Measurements from ENCODE around the gene LRP1B.

LRP1B gene

DNA sequence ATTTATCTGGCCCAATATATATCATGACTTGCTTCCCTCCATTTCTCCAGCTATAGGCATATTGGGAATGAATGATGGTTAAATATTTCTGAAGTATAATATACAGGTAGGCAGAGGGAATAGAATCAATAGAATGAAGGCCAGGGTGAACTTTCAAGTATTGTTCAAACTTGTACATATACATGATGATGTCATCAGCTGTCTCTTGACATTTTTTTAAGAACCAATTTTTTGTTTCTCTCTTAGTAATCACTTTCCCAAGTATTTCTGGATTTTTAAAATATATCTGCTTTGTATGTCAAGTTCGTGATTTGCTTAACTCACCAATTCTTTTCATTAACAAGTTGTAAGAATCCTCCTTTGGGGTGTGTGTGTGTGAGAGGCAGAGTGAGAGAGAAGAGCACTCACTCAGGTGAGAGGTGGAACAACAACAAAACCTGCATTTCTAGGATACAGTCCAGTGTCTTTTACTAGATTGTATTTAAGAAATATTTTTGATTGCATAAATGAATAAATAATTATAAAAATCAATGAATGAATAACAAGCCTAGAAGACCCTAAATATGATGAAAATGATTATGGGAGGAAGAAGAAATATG, 1239.1 kb downstream of the LRP1B start:
- Histone ChIP-seq H3K36me3 (ENCODE audit: insufficient read depth, low read length) (no peaks in the 10 kb centered on the region), H3K4me2 (ENCODE audit: low read length) (no peak overlapping the region), H3K9me3 (ENCODE audit: low read length) (no peaks in the 10 kb centered on the region), H3K79me2 (ENCODE audit: insufficient read depth, low read length) (no peaks in the 10 kb centered on the region), H3K9me2 (ENCODE audit: low read depth, low read length) (no peaks in the 10 kb centered on the region), H3K27ac (ENCODE audit: low read depth, low read length, poor library complexity, severe bottlenecking) (no peak overlapping the region), H3K27me3 (ENCODE audit: insufficient read depth, low read length) (no peaks in the 10 kb centered on the region), H3K9ac (ENCODE audit: low read length) (no peak overlapping the region), H3K4me1 (ENCODE audit: insufficient read depth, low read length, severe bottlenecking) (no peaks in the 10 kb centered on the region), H4K20me1 (ENCODE audit: insufficient read depth, low read length) (no peaks in the 10 kb centered on the region), H3F3A (ENCODE audit: insufficient read depth, low read length) (no peaks in the 10 kb centered on the region), H2AFZ (ENCODE audit: low read length) (no peak overlapping the region), H3K4me3 (ENCODE audit: low read depth, low read length, poor library complexity, severe bottlenecking) (no peak overlapping the region)
- no peak for TF ChIP-seq EZH2 (IDR thresholded peaks at IDR 0.05; ENCODE audit: borderline replicate concordance, low read length)
- TF ChIP-seq, protein P1, sequence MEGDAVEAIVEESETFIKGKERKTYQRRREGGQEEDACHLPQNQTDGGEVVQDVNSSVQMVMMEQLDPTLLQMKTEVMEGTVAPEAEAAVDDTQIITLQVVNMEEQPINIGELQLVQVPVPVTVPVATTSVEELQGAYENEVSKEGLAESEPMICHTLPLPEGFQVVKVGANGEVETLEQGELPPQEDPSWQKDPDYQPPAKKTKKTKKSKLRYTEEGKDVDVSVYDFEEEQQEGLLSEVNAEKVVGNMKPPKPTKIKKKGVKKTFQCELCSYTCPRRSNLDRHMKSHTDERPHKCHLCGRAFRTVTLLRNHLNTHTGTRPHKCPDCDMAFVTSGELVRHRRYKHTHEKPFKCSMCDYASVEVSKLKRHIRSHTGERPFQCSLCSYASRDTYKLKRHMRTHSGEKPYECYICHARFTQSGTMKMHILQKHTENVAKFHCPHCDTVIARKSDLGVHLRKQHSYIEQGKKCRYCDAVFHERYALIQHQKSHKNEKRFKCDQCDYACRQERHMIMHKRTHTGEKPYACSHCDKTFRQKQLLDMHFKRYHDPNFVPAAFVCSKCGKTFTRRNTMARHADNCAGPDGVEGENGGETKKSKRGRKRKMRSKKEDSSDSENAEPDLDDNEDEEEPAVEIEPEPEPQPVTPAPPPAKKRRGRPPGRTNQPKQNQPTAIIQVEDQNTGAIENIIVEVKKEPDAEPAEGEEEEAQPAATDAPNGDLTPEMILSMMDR (IDR thresholded peaks at IDR 0.05; ENCODE audit: low read length) = peak; percentile 22

DNA sequence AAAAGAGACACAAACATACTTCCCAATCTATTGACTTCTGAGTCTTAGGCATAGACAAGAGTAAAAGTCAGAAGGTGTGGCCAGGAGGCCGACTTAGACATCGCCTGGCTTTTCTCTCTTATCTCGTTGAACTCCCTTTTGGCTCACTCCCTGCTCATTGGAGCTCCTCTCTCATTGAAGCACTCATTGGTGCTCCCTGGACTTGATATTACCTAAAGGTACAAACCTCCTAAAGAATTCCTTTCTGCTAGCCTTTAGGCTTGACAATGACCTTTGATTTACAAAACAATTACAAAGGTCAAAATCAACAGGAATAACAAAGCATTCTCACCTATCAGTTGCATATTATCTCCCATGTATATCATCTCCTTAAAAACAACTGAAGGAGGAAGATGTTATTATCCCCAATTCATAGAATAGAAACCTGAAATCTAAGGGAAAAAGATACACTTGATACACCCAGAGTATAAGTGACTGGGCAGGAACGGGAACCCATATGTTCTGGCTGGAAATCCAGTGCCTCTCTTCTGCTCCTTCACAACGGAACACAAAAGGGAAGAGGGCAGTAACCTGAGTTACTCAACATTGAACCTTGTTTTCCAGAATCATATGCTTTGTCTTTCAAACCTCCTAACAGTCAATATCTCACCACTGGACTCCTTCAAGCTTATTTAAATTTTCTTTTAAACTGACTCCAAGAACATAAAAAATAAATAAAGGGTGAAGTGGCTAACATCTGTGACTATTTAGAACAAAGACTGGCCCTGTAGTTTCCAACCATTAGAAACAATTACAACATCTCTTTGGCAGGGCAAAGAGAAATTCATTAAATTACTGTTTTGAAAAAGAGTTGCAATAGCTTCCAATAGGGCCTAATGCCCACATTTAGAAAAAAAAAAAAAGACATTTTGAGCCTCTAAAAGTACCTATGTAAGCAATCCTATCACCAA, 1247.9 kb downstream of the LRP1B start:
- no peaks in the 10 kb centered on the region for H3K27me3 ChIP-seq (ENCODE audit: insufficient read depth, low read length)
- H4K20me1 ChIP-seq (ENCODE audit: insufficient read depth, low read length) = no peaks in the 10 kb centered on the region
- no peaks in the 10 kb centered on the region for H3F3A ChIP-seq (ENCODE audit: insufficient read depth, low read length)
- H2AFZ ChIP-seq (ENCODE audit: low read length) = no peak overlapping the region
- H3K9ac ChIP-seq (ENCODE audit: low read length) = no peak overlapping the region
- H3K27ac ChIP-seq (ENCODE audit: low read depth, low read length, poor library complexity, severe bottlenecking) = no peak overlapping the region
- no peaks in the 10 kb centered on the region for H3K9me2 ChIP-seq (ENCODE audit: low read depth, low read length)
- TF ChIP-seq, protein P1 (IDR thresholded peaks at IDR 0.05; ENCODE audit: low read length) = no peak
- no peak for TF ChIP-seq EZH2 (IDR thresholded peaks at IDR 0.05; ENCODE audit: borderline replicate concordance, low read length)
- no peak overlapping the region for H3K4me2 ChIP-seq (ENCODE audit: low read length)
- no peaks in the 10 kb centered on the region for H3K36me3 ChIP-seq (ENCODE audit: insufficient read depth, low read length)
- H3K4me1 ChIP-seq (ENCODE audit: insufficient read depth, low read length, severe bottlenecking) = no peaks in the 10 kb centered on the region
- H3K79me2 ChIP-seq (ENCODE audit: insufficient read depth, low read length) = no peaks in the 10 kb centered on the region
- no peak overlapping the region for H3K4me3 ChIP-seq (ENCODE audit: low read depth, low read length, poor library complexity, severe bottlenecking)
- no peaks in the 10 kb centered on the region for H3K9me3 ChIP-seq (ENCODE audit: low read length)

DNA sequence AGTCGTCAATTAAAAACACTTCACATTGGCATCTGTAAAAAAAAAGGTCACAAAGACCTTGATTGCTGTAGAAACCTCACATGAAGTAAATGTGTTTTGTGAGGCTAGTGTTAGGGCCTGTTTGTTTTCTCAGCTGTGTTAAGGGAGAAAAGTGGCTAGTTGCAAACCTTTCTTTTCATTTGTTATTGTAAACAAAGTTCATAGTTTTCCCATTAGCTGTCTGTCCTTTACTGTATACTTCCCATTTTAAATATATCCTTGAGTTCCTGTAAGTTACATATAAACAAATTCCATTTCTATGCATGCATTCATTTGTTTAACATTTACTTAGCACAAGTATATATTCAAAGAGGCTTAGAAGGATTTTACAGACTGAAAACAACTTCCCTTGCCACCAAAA, 1250.2 kb downstream of the LRP1B start:
- no peaks in the 10 kb centered on the region for H3K9me2 ChIP-seq (ENCODE audit: low read depth, low read length)
- H3K9ac ChIP-seq (ENCODE audit: low read length) = no peak overlapping the region
- no peaks in the 10 kb centered on the region for H3K27me3 ChIP-seq (ENCODE audit: insufficient read depth, low read length)
- TF ChIP-seq, protein P1 (IDR thresholded peaks at IDR 0.05; ENCODE audit: low read length) = no peak
- TF ChIP-seq EZH2 (IDR thresholded peaks at IDR 0.05; ENCODE audit: borderline replicate concordance, low read length) = no peak
- H3K4me1 ChIP-seq (ENCODE audit: insufficient read depth, low read length, severe bottlenecking) = no peaks in the 10 kb centered on the region
- no peaks in the 10 kb centered on the region for H3F3A ChIP-seq (ENCODE audit: insufficient read depth, low read length)
- no peak overlapping the region for H3K4me3 ChIP-seq (ENCODE audit: low read depth, low read length, poor library complexity, severe bottlenecking)
- H3K36me3 ChIP-seq (ENCODE audit: insufficient read depth, low read length) = no peaks in the 10 kb centered on the region
- H3K79me2 ChIP-seq (ENCODE audit: insufficient read depth, low read length) = no peaks in the 10 kb centered on the region
- H4K20me1 ChIP-seq (ENCODE audit: insufficient read depth, low read length) = no peaks in the 10 kb centered on the region
- peaks cover 5% of the 10 kb centered on the region; the same call in 1 of the 2 replicates for H3K9me3 ChIP-seq (ENCODE audit: low read length)
- no peak overlapping the region for H3K27ac ChIP-seq (ENCODE audit: low read depth, low read length, poor library complexity, severe bottlenecking)
- no peak overlapping the region for H3K4me2 ChIP-seq (ENCODE audit: low read length)
- H2AFZ ChIP-seq (ENCODE audit: low read length) = no peak overlapping the region
